GM19372 (cell line): Measurements from ENCODE around the gene KANSL1L.
"Not testable (repeated sequence)": the region's sequence is repeated elsewhere in the genome, so short reads cannot be mapped to it uniquely, and the experiment has no call there.

Experiments
- ATAC-seq: cut with Tn5 transposase; IDR thresholded peaks from one replicate; pipeline ENCODE4 v1.9.1; 2021; ENCODE audit warnings: mild to moderate bottlenecking, low read depth, moderate library complexity; ENCODE audit not compliant: unreplicated experiment

KANSL1L gene

DNA sequence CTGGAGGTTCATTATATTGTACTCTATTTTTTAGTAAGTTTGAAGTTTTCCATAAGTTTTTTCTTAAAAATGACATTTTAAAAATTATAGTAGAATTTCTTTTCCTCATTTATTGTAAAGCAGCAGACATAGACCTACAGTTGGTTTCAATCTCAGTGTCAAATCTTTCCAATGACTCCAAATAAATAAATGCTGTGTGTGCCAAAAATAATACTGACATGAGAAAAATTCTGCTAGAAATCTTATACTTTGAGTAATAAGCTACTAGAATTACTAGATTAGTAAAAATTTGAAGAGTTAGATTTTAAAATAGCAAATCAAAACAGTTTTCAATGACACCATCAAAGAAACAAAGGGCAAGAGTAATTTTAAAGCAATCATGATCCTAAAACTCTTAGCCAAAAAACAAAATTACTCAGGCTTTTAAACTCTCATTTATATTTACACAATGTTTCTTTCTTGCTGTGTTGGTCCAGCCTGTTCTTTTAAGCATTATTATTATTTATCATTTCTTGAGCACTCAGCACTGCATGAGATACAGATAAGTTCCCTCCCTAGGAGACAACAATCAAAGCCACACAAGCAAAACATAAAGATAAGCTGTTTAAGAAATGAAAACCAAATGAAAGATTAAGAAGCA lies 8.3 kb upstream of the KANSL1L start:
- ATAC-seq: no peak

DNA sequence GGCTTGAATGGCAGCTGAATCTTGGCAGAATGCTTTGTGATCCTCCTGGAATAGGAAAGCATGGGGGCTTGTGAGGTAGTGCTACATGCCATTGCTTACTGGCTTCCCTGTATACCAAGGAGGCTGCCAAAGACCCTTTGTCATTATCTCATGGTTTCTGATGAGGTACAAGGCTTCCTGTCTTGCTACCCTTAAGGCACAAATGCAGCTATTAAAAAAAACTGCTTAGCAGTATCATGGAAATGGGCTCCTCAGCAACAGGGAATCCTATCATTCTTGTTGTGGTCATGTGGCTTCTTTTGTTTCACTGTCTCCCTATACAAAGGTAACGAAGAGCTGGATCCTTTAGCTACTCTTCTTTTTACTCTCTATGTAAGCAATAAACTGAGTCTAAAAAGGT lies 6.6 kb upstream of the KANSL1L start:
- no peak for ATAC-seq

DNA sequence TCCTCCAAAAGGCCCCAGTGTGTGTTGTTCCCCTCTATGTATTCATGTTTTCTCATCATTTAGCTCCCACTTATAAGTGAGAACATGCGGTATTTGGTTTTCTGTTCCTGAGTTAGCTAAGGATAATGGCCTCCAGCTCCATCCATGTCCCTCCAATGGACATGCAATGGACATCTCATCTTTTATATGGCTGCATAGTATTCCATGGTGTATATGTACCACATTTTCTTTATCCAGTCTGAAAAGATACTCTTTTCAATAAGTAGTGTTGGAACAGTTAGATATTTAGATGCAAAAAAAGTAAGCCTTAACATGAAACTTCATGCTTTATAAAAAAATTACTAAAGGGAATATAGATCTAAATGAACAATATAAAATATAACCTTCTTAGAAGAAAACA lies 5.9 kb upstream of the KANSL1L start:
- ATAC-seq: not testable (repeated sequence)

DNA sequence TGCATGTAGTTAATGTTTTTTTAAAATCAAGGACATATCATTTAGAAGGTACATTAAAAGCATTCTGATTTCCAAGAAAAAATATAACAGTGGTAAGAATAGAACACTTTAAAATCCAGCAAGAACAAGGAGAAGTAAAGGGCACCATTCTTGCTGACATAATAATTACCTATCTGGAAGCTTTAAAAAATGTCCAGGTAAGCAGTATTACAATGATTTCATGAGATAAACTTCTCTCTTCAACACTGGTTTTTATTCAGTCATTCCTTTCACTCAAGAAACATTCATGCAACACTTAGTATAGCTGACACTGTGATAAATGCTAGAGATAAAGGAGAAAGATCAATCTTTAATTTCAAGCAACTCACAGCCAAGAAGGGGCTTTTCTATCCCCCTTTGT lies 2.9 kb upstream of the KANSL1L start:
- no peak for ATAC-seq

DNA sequence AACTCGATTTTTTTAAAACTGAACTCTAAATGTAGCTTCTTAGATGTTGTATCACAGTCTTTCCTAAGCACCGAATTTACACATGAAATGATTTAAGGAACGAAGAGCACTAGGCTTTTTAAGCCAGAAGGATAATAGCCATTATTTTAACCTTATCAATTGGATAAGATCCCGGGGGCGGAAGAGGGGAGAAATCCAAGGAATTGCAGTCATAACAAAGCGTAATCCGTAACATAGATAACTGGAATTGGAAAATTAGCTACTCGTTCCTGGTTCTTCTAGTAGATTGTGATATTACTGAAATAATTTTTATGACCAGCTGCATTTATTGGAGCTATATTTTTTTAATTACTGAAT lies 988 bp upstream of the KANSL1L start:
- no peak for ATAC-seq

DNA sequence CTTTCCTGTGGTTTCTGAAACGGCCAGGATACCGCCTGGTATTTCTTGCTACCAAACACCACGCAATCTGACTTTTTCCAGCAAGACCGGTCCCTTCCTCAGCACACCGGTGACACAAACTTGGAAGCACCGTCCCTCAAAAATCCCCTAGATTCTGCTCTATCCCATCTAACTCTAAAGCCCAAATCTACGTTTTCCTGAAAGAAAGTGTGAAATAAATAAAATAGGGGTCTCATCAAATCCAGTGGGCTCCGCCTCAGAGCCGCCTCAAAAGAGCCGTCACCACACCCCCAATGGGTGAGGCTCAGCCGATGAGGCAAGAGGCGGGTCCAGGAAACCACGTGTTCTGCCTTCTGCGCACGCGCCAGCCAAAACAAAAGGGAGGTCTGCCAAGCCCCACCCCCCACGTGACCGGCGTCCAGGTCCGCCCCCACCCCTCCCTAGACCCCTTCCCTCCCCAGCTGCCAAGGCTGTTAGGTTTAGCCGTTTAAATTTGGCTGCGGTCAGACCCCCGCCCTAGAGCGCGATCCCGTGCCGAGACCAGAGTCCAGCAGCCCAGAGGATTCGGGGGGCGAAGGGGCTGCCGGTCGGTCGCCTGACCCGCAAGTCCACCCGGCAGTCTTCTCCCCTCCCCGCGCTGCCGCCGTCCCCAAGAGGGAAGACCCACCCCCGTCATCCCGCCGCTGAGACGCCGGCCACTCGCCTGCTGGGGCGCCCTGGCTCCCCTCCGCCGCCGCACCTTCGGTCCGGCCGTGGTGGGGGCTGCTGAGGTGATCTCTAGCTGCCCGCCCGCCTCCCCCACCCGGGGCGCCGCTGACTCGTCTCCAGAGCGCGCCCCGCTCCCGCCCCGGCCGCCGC lies 534 bp downstream of the KANSL1L start:
- ATAC-seq: peak; percentile 60

DNA sequence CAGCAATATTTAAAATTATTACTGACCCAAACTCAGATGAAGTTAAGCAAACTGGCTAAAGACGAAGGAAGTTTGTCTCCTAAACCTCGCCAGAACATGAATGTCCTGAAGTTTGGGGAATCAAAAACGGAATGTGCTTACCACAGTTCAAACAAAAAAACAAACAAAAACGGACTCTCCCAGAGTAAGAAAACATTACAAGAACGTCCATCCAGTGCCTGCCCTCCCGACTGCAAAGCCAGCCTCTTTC lies 1.1 kb downstream of the KANSL1L start:
- no peak for ATAC-seq

DNA sequence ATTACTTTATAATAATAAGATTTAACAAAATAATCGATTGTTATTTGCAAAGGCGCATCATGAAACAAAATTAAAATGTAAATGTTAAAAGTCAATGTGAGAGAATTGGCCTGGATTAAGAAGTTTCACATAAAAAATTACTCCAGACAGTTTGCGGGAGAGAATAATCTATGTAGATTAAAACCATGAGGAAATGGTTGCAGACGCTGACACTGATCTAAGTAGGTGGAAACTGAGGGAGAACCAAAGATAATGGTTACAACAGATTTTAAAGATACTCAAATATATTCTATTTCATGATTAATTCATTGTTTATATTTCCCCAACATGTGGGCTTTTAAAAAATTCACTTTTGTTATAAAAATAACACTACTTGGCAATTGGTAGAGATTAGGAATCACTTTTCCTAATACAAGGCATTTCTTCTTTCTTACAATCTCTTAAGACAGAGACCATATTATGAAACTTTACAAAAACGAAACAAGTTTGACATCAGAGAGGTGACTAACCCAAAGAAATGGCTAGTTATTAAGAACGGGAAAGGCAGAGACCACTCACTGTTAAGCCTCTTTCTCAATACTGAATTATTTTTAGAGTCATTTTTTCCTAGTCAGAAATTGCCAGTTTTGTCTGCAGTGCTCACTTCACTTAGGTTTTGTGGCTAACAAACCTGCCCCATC lies 1.6 kb downstream of the KANSL1L start:
- ATAC-seq: peak; percentile 18

DNA sequence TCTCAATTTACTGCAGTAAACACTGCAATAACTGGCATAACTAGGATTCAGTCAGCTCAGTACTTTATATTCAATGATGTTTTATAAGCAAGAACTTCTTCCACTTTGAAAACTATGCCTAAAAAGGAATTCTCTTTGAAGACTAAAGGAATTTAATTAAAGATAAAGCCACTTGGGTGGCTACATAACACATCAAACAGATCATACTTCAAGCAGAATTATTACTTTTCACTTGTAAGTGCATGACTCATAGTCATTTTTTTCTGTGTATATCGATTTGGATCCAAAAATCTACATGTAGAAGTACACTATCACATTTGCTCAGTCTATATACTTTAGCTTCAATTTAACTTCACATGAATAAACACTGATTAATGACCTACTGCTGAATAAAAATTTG lies 4.0 kb downstream of the KANSL1L start:
- ATAC-seq: no peak

DNA sequence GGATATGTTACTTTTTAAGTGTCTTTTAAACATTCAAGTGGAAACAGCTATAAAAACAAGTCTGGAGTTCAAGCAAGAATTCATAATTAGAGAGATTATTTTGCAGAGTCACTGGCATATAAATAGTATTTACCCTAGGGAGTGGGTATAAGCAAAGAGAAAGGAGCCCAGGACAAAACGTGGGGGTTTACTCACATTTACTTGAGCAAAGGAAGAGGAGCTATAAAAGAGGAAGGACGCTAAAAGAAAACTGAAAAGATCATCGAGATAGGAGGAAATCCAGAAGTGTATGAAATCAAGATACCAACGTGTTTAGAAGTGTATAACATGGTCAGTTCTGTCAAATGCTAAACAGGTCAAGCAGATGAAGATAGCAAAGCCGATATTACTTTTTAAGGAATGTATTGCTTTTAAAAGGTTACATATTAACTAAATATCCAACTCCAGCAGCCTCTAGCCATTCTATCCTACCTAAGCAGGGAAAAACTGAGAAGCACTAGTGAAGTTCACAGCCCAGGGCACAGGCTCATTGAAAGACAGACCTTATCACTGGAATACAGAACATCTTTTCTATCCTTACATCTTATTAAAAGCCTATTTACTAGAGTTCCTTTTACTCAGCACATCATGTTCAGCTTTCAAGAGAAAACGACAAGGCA lies 8.6 kb downstream of the KANSL1L start:
- ATAC-seq: no peak

DNA sequence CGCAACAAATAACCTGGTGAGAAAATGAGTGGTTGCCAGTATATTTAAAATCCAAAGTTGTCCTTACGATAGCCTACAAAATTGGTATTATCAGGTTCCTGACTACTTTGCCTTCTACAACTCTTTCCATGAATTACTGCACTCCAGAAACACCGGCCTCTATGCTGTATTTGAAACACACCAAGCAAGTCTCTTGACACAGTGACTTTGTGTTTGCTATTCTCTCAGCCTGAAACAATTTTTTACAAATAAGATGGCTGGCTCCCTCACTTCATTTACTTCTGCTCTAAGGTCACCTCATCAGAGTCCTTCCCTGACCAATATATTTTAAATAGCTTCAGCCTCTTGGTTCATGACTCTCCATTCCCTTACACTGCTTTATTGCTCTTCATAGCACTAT lies 12.2 kb downstream of the KANSL1L start:
- no peak for ATAC-seq

DNA sequence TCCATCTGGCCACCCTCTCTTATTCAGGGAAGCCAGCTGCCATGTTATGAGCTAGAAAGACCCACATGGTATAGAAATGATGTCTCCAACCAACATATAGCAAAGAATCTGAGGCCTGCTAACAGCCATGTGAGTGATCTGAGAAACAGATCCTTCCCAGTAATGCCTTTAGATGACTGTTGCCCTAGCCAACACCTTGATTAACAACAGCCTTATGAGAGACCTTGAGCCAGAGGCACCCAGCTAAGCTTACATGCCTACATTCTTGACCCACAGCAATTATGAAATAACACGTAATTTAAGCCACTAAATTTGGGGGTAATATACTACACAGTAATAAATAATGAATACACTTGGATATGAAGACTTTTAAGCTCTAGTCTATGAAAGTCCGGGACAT lies 13.0 kb downstream of the KANSL1L start:
- ATAC-seq: no peak

DNA sequence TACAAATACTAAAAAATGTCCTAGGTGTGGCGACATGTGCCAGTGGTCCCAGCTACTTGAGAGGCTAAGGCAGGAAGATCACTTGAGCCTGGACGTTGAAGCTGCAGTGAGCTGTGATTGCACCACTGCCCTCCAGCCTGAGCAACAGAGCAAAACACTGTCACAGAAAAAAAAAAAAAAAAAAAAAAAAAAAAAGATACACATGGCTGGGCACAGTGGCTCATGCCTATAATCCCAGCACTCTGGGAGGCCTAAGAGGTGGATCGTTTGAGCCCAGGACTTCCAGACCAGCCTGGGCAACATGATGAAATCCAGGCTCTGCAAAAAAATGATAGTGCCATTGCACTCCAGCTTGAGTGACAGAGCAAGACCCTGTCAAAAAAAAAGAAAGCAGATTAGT lies 13.7 kb downstream of the KANSL1L start:
- ATAC-seq: no peak

DNA sequence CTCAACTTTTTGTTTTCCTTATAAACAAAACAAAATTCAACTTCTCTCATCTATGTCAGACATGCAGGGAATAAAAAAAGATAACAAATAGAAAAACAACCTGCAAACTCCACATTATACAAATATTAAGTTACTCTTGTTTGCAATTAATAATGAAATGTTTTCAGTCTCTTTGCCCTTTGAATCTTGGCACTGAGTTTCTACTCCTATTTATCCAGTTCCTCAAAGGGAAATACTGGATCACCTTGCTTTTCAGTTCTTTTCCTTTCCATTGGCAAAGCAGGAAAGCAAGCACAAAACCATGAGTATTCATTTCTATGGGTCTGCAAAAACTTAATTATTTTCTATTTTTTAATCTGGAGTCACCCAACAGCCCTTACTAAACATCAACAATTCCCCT lies 23.6 kb downstream of the KANSL1L start:
- no peak for ATAC-seq

DNA sequence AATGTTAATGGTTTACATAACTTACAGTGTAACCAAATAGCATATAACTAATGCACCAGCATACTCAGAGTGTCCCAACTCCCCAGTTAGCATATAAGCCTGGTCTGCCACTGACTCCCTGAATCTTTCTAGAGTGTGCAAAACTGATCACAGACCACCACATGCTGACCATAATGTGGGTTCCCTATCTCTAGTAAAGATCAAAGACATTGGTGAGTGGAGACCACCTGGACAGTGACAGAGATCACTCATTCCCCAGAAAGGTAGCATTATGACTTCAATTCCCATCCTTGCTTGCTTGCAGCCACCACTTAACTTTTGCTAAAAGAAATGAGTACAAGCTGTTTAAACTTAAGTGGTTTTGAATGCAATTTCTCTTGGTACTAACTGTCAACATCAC lies 39.0 kb downstream of the KANSL1L start:
- ATAC-seq: no peak

DNA sequence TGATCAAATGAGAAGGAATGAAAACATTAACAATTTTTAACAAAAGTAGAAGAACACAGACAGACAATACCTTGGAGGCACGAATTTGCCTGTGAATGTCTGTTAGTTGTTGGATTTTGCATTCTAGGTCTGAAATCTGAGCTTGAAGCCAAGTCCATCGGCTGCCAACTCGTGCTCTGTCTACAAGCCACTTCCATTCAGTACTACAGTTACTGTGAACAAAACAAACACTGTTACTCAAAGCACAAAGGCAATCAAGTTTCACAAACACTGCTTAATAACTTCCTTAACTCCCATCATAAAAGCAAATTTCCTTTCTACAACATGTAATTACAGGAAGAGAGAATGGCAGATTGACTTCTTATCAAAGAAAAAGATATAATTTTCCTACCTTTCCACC lies 42.2 kb downstream of the KANSL1L start:
- ATAC-seq: no peak

DNA sequence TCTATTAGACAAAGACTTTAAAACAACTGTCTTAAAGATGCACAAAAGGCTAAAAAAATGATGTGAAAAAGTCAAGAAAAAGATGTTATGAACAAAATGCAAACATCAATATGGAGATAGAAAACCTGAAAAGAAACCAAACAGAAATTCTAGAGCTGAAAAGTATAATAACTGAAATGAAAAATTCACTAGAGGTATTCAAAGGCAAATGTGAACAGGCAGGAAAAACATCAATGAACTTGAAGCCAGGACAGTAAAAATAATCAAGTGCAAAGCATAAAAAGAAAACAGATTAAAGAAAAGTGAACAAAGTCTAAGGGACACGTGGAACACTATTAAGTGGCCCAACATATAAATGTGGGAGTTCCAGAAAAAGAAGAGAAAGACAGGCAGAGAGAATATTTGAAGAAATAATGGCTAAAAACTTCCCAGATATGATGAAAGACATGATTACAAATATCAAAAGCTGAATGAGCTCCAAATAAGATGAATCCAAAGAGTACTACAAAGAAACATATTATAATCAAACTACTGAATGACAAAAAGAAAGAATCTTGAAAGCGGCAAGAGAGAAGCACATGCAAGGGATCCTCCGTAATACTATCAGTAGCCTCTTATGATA lies 57.5 kb downstream of the KANSL1L start:
- no peak for ATAC-seq

DNA sequence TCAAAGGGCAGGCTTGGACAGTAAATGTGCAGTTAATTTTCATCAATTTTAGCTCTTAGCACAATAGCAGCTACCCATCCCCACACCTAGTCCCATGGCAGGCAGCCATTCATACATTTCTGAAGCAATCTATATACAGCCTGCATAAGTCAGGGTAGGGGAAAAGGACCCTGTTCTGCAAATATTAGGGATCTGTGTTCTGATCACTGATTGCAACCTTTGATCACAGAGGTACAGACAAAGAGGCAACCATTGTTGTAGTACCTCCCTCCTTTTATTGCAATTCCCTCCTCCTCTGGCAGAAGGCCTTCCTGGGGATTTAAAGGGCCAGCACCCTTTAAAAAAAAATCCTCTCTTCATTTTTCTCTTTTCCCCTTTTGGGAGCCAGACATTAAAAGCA lies 58.3 kb downstream of the KANSL1L start:
- ATAC-seq: no peak

DNA sequence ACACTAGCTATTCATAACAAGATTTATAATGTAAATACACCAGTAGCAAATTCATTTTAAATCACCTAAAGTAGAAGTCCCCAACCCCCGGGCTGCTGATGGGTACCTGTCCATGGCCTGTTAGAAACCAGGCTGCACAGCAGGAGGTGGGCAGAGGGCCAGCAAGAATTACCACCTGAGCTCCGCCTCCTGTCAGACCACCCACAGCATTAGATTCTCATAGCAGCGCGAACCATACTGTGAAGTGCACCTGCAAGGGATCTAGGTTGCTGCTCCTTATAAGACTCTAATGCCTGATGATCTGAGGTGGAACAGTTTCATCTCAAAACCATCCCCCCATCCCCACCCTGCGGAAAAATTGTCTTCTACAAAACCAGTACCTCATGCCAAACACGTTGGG lies 71.3 kb downstream of the KANSL1L start:
- no peak for ATAC-seq

DNA sequence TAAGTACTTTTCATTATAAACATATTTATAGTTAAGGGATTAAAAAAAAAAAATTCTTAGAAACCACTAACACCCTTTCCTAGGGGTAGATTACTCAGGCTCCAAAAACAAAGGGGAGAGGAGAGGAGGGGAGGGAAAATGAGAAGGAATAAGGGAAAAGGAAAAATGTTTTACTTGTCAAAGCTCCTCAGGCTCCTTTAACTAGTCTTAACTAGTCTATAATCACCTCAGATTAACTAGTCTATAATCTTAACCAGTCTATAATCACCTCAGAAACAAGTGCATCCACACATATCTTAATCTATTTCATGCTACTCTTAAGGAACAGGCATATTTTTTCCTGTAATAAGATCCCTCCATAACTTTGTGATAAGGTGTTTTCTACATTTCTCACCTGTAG lies 76.4 kb downstream of the KANSL1L start:
- ATAC-seq: no peak

DNA sequence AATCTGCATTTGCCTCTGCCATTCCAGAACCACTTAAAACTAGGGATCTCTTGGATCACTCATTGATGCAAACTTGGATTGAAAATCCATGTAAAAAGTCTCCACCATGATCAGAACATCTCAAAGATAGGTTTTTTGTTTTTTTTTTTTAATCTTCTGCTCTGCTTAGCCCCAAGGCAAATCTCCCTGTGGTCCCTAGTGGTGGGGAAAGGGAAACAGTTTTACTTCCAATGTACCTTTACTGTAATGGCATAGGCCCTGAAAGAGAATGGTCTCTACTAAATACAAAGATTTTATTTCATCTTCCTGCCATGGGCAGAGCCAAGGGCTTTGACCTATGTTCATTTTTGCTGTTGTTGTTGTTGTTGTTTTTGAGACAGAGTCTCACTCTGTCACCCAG lies 78.4 kb downstream of the KANSL1L start:
- ATAC-seq: no peak
